NCI-H82 (cell line): ENCODE data around the gene FADS3.

Experiments used
- DNase-seq: peaks from one replicate; lab custom pipeline; 2025; lab: John Stamatoyannopoulos, UW

Gene FADS3

GRCh38 chr11:61913699-61914395 lies 22.5 kb upstream of the FADS3 start:
- DNase-seq, result no peak

GRCh38 chr11:61912991-61913698 lies 21.8 kb upstream of the FADS3 start:
- no peak for DNase-seq

GRCh38 chr11:61912530-61912898 lies 21.2 kb upstream of the FADS3 start:
- DNase-seq, result no peak

- DNase-seq, result no peak
Measured at GRCh38 chr11:61911701-61912529, 20.6 kb upstream of the FADS3 start.

GRCh38 chr11:61911128-61911700 lies 19.9 kb upstream of the FADS3 start:
- no peak for DNase-seq

- DNase-seq, result no peak
Measured at GRCh38 chr11:61910187-61911127, 19.1 kb upstream of the FADS3 start.

- DNase-seq, result no peak
Measured at GRCh38 chr11:61908730-61909316, 17.5 kb upstream of the FADS3 start.

- no peak for DNase-seq
Measured at GRCh38 chr11:61907871-61908729, 16.8 kb upstream of the FADS3 start.

GRCh38 chr11:61907282-61907681 lies 15.9 kb upstream of the FADS3 start:
- DNase-seq, result no peak

- no peak for DNase-seq
Measured at GRCh38 chr11:61906522-61906909, 15.2 kb upstream of the FADS3 start.

- no peak for DNase-seq
Measured at GRCh38 chr11:61905801-61906521, 14.6 kb upstream of the FADS3 start.

GRCh38 chr11:61905067-61905696 lies 13.8 kb upstream of the FADS3 start:
- DNase-seq, result no peak

GRCh38 chr11:61904539-61905048 lies 13.2 kb upstream of the FADS3 start:
- DNase-seq, result peak; percentile 39

GRCh38 chr11:61903845-61904244 lies 12.5 kb upstream of the FADS3 start:
- no peak for DNase-seq

- DNase-seq, result no peak
Measured at GRCh38 chr11:61902313-61902712, 11.0 kb upstream of the FADS3 start.

- no peak for DNase-seq
Measured at GRCh38 chr11:61901397-61901796, 10.1 kb upstream of the FADS3 start.

GRCh38 chr11:61900251-61900650 lies 8.9 kb upstream of the FADS3 start:
- DNase-seq, result no peak

GRCh38 chr11:61899146-61899841 lies 7.9 kb upstream of the FADS3 start:
- peak; percentile 85 for DNase-seq
